Measurements from ENCODE around the gene PRTN3.

The PRTN3 gene

GRCh38 chr19:804419-805165 lies 36.2 kb upstream of the PRTN3 start:
- no peak for TF ChIP-seq CTCF (conservative IDR thresholded peaks at IDR 0.05)
- H3K27ac ChIP-seq: no peak overlapping the region

DNA sequence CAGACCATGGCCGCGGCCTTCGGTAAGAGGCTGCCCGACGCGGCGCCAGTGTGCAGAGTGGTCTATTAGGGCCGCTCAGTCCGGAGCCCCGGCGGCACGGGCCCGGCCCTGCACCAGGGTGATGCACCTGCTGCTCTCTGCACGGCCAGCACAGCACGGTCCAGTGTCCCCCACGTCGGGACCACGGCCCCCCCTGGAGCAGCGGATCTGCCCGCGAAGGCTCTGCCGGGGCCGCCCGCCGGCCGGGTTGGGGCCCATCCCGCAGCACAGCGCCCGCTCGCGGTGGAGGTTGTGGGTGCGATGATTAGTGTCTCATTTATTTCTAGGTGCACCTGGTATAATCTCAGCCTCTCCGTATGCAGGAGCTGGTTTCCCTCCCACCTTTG lies 35.6 kb upstream of the PRTN3 start:
- TF ChIP-seq CTCF (conservative IDR thresholded peaks at IDR 0.05): no peak

GRCh38 chr19:805600-806550 lies 34.9 kb upstream of the PRTN3 start:
- H3K27ac ChIP-seq: no peak overlapping the region
- TF ChIP-seq CTCF (conservative IDR thresholded peaks at IDR 0.05): no peak

More for the DNA sequence above, 35.6 kb upstream of the PRTN3 start:
- H3K27ac ChIP-seq: no peak overlapping the region

DNA sequence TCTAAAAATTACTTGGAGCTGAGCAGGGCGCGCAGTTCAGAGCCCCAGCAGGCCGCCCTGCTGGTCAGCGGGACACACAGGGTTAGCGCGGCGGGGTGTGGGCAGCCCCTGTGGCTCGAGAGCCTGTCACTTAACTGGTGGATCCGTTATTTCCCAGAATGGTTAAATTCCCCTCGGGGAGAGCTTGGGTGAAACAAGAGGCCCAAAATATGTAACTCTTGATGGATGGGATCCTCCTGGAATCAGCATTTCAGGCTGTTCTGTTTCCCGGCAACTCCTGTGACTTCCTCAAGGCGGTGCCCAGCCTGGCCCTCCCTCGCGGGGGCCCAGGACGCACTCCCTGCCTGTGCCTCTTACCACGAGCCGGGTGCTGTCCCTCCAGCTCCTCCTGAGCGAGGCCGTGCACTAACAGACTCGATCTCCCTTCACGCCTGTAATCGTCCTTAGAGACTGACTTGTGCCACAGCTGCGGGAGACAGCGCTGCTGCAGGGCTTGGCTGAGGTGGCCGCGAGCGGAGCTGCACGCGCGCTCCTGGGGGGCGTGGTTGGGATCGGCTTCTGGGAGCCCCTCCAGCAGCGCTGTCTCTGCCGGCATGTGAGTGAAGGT lies 33.9 kb upstream of the PRTN3 start:
- no peak overlapping the region for H3K27ac ChIP-seq
- no peak for TF ChIP-seq CTCF (conservative IDR thresholded peaks at IDR 0.05)

DNA sequence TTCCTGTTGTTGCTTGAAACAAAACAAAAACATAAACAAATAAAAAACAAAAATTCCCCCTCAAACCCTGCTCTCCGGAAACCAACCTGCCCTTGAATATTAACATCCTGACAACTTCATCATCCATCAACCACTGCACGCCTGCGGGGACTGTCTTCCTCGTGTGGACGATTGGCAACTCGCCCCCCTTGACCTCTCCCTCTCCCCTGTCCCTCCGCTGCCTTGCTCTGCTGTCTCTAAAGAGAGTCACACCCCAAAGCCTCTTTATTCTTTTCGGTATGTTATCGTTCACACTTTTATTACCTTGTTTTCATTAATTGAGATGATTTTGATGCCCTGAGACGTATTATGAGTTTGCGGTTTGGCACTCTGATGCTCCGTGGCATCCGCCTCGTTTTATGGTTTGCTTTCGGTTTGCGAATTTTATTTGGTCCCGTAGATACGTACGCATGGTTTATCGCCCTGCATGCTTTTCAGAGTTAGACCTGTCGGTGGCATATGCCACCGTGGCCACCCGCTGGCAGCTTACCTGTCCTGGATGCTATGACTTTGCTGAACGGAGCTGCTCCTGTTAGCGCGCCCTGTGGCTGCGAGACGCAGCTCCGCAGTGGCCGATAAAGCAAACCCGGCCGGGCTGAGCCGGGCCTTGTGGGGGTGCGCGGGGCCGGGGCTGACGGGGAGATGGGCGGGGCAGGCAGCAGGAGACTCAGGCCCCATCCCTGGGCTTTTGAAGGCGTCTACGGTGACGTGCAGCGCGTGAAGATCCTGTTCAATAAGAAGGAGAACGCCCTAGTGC lies 33.0 kb upstream of the PRTN3 start:
- TF ChIP-seq CTCF (conservative IDR thresholded peaks at IDR 0.05): no peak

DNA sequence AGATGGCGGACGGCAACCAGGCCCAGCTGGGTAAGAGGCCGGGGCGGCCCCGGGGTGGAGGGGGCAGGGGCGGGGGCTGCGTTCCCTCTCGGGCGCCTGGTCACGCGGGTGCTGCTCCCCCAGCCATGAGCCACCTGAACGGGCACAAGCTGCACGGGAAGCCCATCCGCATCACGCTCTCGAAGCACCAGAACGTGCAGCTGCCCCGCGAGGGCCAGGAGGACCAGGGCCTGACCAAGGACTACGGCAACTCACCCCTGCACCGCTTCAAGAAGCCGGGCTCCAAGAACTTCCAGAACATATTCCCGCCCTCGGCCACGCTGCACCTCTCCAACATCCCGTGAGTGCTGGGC lies 32.4 kb upstream of the PRTN3 start:
- H3K27ac ChIP-seq: no peak overlapping the region
- TF ChIP-seq CTCF (conservative IDR thresholded peaks at IDR 0.05): no peak

More for the DNA sequence above, 33.0 kb upstream of the PRTN3 start:
- H3K27ac ChIP-seq: no peak overlapping the region
